ENCODE results near the gene C21orf91. TPM values are rescaled to one million over a fixed set of nuclear protein-coding genes. Genes with fewer than 3 reads are reported as not detected.

C21orf91 gene
- polyA plus RNA-seq, 1 experiment = 17.5 TPM

DNA sequence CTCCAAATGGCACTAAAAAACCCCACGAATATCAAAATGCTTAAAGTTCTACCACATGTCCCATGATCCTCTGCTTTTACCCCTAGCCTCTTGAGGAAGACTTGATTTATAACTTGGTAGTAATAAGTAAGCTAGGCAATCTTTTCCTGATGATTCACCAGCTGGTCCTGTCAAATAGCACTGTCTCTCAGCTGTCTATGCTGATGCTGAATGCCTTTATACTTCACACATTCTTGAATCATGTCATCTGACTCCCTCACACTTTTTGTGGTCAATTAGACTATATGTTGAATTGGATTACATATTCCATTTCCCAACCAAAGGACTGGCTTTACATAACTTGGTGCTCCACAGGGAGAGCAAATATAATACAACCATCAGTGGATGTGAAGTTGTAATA lies 16.6 kb downstream of the C21orf91 start:
- Histone ChIP-seq H3K27me3 (ENCODE audit: control insufficient read depth, insufficient read depth, low read length) (no peaks in the 10 kb centered on the region), H3K9me3 (ENCODE audit: control insufficient read depth, insufficient read depth, low read length) (no peaks in the 10 kb centered on the region), H3K27ac (ENCODE audit: low read depth, low read length) (no peak overlapping the region), H3K4me3 (ENCODE audit: low read depth, low read length) (no peak overlapping the region)
- DNase-seq (ENCODE audit: low read depth, low spot score) = peak; percentile 16
- ChIA-PET POLR2A (no interaction called here), CTCF (no interaction called here)
- TF ChIP-seq, protein P1, sequence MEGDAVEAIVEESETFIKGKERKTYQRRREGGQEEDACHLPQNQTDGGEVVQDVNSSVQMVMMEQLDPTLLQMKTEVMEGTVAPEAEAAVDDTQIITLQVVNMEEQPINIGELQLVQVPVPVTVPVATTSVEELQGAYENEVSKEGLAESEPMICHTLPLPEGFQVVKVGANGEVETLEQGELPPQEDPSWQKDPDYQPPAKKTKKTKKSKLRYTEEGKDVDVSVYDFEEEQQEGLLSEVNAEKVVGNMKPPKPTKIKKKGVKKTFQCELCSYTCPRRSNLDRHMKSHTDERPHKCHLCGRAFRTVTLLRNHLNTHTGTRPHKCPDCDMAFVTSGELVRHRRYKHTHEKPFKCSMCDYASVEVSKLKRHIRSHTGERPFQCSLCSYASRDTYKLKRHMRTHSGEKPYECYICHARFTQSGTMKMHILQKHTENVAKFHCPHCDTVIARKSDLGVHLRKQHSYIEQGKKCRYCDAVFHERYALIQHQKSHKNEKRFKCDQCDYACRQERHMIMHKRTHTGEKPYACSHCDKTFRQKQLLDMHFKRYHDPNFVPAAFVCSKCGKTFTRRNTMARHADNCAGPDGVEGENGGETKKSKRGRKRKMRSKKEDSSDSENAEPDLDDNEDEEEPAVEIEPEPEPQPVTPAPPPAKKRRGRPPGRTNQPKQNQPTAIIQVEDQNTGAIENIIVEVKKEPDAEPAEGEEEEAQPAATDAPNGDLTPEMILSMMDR (IDR thresholded peaks at IDR 0.05; ENCODE audit: low read depth, low read length) = no peak

DNA sequence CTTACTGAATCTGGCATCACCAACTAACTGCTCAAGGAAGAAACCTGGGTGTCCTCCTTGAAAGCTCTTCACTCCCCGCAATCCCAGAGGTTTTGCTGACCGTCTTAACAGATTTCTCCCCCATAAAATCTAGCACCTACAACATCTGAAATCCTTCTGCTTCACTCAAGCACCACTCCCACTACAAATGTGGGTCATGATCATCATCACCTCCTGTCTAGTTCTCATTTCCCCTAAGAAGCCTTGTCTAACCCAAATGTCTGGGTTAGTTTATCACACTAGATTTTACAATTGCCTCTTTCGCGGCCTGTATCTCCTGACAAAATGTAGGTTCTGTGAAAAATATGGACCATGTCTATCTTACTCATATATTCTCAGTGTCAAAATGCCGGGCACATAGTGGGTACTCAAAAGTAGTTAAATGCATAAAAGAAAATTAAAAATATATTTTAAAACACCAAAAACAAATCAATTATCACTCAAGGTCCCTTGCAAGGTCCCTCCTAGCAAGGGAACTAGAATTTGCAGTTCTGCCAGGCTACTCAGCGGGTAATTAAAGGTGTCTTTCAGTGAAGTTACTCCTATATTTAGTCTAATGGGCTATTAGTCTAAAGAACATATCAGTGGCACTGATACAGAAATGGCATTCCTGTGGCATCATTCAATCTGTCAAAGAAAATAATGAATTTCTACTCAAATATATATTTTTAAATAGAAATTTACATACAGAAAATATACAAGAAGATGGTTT lies 19.6 kb downstream of the C21orf91 start:
- no peak overlapping the region for H3K27ac ChIP-seq (ENCODE audit: low read depth, low read length)
- POLR2A ChIA-PET = no interaction called here
- no peaks in the 10 kb centered on the region for H3K27me3 ChIP-seq (ENCODE audit: control insufficient read depth, insufficient read depth, low read length)
- no peak for DNase-seq (ENCODE audit: low read depth, low spot score)
- H3K4me3 ChIP-seq (ENCODE audit: low read depth, low read length) = no peak overlapping the region
- CTCF ChIA-PET = interaction anchor here (0.8 to 0.9 kb wide), 2 partner anchors 125 kb away, joined by 5 read pairs; no protein-coding TSS in a partner anchor
- TF ChIP-seq, protein P1 (IDR thresholded peaks at IDR 0.05; ENCODE audit: low read depth, low read length) = no peak
- no peaks in the 10 kb centered on the region for H3K9me3 ChIP-seq (ENCODE audit: control insufficient read depth, insufficient read depth, low read length)

DNA sequence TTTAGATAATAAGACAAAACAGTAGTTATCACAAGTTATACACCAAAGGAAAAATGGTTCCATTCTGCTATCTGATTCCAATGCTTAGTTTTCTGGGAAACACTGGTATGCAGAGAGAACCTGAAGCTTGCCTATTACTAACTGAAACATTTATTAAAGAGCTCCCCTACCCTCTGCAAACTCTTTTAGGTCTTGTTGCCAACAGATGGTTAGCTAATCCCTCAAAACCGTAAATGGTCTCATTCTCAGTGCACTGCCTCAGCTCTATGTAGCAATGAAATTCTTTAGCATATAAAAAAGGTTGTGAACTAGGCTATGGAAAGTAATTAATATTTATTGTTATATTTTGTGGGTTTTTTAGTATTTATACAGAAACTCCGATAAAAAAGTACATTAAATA lies 20.4 kb downstream of the C21orf91 start:
- TF ChIP-seq, protein P1 (IDR thresholded peaks at IDR 0.05; ENCODE audit: low read depth, low read length) = no peak
- Histone ChIP-seq H3K4me3 (ENCODE audit: low read depth, low read length) (no peak overlapping the region), H3K27me3 (ENCODE audit: control insufficient read depth, insufficient read depth, low read length) (no peaks in the 10 kb centered on the region), H3K9me3 (ENCODE audit: control insufficient read depth, insufficient read depth, low read length) (no peaks in the 10 kb centered on the region), H3K27ac (ENCODE audit: low read depth, low read length) (no peak overlapping the region)
- ChIA-PET CTCF (interaction anchor here (0.9 to 1.7 kb wide), 2 partner anchors 120 to 126 kb away, joined by 5 read pairs; no protein-coding TSS in a partner anchor), POLR2A (interaction anchor here (1.1 kb wide), 1 partner anchor 20 kb away, joined by 4 read pairs; no protein-coding TSS in a partner anchor)
- no peak for DNase-seq (ENCODE audit: low read depth, low spot score)

DNA sequence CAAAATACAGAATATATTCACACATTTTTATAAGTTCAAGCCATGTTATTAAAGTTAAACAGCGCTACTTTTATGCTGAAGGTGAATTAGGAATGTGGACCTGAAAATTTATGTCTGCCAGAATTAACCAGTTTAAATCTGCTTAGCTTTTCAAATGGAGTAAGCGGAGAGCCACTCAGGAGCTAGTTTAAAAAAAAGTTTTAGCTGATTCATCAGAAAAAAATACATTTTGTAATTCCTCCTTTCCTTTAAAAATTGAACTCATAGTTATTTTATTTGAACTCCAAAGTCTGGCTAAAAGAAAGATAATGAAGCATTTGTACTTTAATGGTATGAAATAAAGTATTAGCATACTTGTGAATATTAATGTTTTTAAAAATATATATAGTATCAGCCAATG lies 21.2 kb downstream of the C21orf91 start:
- CTCF ChIA-PET = interaction anchor here (1.7 kb wide), 1 partner anchor 119 kb away, joined by 5 read pairs; no protein-coding TSS in a partner anchor
- POLR2A ChIA-PET = interaction anchor here (1.1 kb wide), 1 partner anchor 20 kb away, joined by 4 read pairs; no protein-coding TSS in a partner anchor
- Histone ChIP-seq H3K9me3 (ENCODE audit: control insufficient read depth, insufficient read depth, low read length) (no peaks in the 10 kb centered on the region), H3K27ac (ENCODE audit: low read depth, low read length) (no peak overlapping the region), H3K27me3 (ENCODE audit: control insufficient read depth, insufficient read depth, low read length) (no peaks in the 10 kb centered on the region), H3K4me3 (ENCODE audit: low read depth, low read length) (no peak overlapping the region)
- TF ChIP-seq, protein P1 (IDR thresholded peaks at IDR 0.05; ENCODE audit: low read depth, low read length) = no peak
- no peak for DNase-seq (ENCODE audit: low read depth, low spot score)

DNA sequence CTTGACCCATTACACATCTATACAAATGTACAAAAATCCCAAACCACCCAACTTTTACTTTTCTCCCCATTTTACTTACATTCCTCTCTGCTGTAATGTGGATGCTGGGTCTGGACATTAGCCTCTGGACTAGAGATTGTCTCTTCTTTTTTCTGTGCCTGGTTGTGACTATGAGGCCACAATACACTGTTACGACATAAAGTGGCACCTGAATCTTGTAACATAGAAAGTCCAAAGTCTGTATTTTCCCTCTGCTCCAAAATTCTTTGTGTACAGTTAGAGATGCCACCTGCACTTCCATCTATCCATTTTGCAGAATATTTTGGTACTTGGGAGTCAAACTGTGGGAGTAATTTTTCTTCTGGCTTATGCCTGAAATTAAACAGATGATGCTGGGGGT lies 22.7 kb downstream of the C21orf91 start:
- Histone ChIP-seq H3K4me3 (ENCODE audit: low read depth, low read length) (no peak overlapping the region), H3K27me3 (ENCODE audit: control insufficient read depth, insufficient read depth, low read length) (no peaks in the 10 kb centered on the region), H3K27ac (ENCODE audit: low read depth, low read length) (no peak overlapping the region), H3K9me3 (ENCODE audit: control insufficient read depth, insufficient read depth, low read length) (no peaks in the 10 kb centered on the region)
- DNase-seq (ENCODE audit: low read depth, low spot score) = no peak
- ChIA-PET POLR2A (no interaction called here), CTCF (no interaction called here)
- TF ChIP-seq, protein P1 (IDR thresholded peaks at IDR 0.05; ENCODE audit: low read depth, low read length) = no peak
